ENCODE data around the gene TRIL.

DNA sequence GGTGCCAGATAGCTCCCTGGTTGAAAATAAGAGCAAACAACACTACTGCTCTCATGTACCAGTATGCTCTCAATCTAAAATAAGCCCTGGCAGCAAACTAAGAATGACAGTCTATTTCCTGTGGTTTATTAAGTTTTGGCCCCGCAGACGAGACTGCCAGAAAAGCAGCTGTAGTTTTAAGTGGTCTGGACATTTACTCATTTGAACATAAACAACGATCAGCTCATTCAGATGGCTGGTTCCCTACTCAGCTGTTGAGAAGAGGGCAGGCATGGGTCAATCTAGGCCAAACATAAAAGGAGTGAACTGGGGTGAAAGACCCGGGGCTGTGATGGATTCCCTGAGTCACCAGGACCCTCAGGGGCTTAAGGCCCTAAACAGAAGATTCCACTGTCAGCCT is 4.5 kb downstream of the TRIL start:
- TF ChIP-seq SPI1 (IDR thresholded peaks at IDR 0.05; ENCODE audit: borderline replicate concordance, low read depth): no peak
- TF ChIP-seq, protein P1, sequence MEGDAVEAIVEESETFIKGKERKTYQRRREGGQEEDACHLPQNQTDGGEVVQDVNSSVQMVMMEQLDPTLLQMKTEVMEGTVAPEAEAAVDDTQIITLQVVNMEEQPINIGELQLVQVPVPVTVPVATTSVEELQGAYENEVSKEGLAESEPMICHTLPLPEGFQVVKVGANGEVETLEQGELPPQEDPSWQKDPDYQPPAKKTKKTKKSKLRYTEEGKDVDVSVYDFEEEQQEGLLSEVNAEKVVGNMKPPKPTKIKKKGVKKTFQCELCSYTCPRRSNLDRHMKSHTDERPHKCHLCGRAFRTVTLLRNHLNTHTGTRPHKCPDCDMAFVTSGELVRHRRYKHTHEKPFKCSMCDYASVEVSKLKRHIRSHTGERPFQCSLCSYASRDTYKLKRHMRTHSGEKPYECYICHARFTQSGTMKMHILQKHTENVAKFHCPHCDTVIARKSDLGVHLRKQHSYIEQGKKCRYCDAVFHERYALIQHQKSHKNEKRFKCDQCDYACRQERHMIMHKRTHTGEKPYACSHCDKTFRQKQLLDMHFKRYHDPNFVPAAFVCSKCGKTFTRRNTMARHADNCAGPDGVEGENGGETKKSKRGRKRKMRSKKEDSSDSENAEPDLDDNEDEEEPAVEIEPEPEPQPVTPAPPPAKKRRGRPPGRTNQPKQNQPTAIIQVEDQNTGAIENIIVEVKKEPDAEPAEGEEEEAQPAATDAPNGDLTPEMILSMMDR (IDR thresholded peaks at IDR 0.05; ENCODE audit: insufficient read depth, low read length): no peak

All from HL-60 (cell line).